Frontal cortex (tissue), 4 donors: ENCODE data around the gene CMTM5. TPM values are rescaled to one million over a fixed set of nuclear protein-coding genes. Genes with fewer than 3 reads are reported as not detected.
"Not testable (repeated sequence)": the region's sequence is repeated elsewhere in the genome, so short reads cannot be mapped to it uniquely, and the experiment has no call there.

Source experiments
- DNase-seq, 2 donors: peaks; one replicate each; pipeline ENCODE4 v3.0.0; 2012; ENCODE audit warnings: low spot score in 2 of 2
- FAIRE-seq: peaks from 2 replicates; lab custom pipeline; 2012; peaks lifted over from hg19 to GRCh38; lab: Jason Lieb, UNC
- total RNA-seq: library from RNA; depleted of rRNA; stranded (reverse); fragments of >200 nt; gene quantifications from one replicate; pipeline ENCODE4 v1.2.3, GENCODE V29; 2014
- donor health status: control.
- donor health status: control.
- donor health status: control.

The CMTM5 gene
- total RNA-seq, 1 donor from 2014 or later: 1.6 TPM

DNA sequence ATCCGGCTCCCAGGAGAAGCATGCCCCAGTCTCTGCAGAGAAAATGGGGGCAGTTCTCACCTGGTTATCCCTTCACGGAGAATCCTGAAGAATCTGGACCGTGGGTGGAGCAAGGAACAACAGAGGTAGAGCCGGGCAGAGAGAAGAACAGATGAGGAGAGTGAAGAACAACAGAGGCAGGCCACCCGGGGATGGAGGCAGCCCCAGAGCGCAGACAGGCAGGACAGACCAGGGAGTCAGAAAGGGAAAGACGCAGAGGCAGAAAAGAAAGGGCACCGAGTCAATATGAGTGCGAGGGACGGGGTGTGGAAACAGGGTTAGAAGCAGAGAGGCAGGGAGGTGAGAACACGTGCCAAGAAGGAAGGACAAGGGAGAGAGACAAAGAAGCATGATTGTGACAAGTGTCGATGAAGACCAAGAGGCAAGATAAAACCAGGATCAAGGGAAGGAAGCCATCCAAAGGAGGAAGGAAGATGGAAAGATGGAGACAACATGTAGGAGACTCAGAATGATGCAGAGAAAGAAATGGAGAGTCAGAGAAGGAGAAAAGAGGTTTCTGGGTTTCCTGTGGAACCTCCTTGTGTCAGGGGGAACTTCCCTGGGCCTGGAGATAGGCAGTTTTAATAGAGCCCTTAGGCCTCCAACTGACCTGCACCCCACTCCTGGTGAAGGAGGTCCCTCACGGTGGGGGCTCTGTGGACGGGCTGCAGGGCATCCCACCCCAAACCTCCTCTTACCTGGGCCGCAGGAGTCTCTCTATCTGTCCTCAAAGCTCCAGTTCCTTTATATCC, 30.9 kb downstream of the CMTM5 start, which contains the start of gene MYH6:
Gene MYH6 (minus strand): TSS at position 758 of the 791 bp plus-strand sequence. CDS start 1,050 bp downstream, outside the sequence.
- DNase-seq (no peak), FAIRE-seq (no peak)

- no peak for DNase-seq
- FAIRE-seq: no peak
Measured at GRCh38 chr14:23408307-23408630, 31.4 kb downstream of the CMTM5 start.

GRCh38 chr14:23409475-23409874, 32.6 kb downstream of the CMTM5 start:
- no peak for DNase-seq
- FAIRE-seq: no peak

- no peak for DNase-seq
- no peak for FAIRE-seq
Measured at GRCh38 chr14:23409966-23410635, 33.3 kb downstream of the CMTM5 start.

- no peak for FAIRE-seq
- DNase-seq: no peak
Measured at GRCh38 chr14:23411563-23412525, 35.0 kb downstream of the CMTM5 start.

DNA sequence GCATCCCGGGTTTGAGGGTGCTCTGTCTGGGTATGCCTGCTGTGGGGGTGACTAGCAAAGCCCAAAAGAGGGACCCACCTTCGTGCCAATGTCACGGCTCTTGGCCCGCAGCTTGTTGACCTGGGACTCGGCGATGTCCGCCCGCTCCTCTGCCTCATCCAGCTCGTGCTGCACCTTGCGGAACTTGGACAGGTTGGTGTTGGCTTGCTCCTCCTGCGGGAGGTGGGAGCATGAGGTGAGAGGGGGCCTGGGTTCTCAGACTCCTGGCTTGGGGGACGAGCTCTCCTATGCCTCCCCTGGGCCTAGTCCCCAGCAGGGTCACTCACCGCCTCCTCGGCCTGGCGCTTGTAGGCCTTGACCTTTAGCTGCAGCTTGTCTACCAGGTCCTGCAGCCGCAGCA, 36.8 kb downstream of the CMTM5 start:
- no peak for DNase-seq
- FAIRE-seq: no peak

GRCh38 chr14:23414254-23414653, 37.4 kb downstream of the CMTM5 start:
- DNase-seq (no peak), FAIRE-seq (no peak)

- no peak for FAIRE-seq
Measured at GRCh38 chr14:23414906-23415820, 38.3 kb downstream of the CMTM5 start.

GRCh38 chr14:23415821-23416778, 39.3 kb downstream of the CMTM5 start:
- DNase-seq (no peak), FAIRE-seq (no peak)

More at GRCh38 chr14:23414906-23415820, 38.3 kb downstream of the CMTM5 start:
- no peak for DNase-seq

GRCh38 chr14:23416801-23417200, 40.0 kb downstream of the CMTM5 start:
- no peak for DNase-seq
- no peak for FAIRE-seq

DNA sequence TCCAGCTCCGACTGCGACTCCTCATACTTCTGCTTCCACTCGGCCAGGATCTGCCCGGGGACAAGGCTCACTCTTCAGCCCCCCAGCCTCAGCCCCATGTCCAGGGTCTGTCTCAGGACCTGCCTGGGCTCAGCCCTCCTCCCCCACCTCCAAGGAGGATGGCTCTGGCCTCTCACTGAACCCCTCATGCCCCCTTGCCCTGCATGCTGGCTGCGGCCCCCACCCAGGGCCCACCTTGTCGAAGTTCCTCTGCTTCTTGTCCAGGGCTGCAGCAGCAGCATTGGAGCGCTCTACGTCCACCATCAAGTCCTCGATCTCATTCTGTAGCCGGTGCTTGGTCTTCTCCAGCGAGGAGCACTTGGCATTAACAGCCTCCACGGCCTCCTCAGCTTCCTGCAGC, 40.4 kb downstream of the CMTM5 start:
- not testable (repeated sequence) for DNase-seq, FAIRE-seq

DNA sequence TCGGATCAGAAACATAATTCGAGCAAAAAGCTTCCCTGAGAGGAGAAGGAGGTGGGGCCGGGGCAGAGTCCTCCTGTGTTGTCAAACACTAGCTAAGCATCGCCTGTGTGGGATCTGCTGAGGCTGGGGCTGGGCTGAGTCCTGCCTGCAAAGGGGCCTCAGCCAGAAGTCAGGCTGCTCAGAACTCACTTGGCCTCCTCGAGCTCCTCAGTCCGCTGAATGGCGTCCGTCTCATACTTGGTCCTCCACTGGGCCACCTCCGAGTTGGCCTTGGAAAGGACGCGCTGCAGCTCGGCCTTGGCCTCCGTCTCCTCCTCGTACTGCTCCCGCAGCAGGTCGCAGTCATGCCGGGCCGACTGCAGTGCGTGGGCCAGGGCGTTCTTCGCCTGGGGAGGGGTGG, 41.2 kb downstream of the CMTM5 start:
- FAIRE-seq (no peak), DNase-seq (no peak)

GRCh38 chr14:23419646-23420045, 42.8 kb downstream of the CMTM5 start:
- not testable (repeated sequence) for FAIRE-seq, DNase-seq

GRCh38 chr14:23421594-23421993, 44.7 kb downstream of the CMTM5 start:
- no peak for DNase-seq
- FAIRE-seq: no peak

- FAIRE-seq (no peak), DNase-seq (no peak)
Measured at GRCh38 chr14:23423657-23424056, 46.8 kb downstream of the CMTM5 start.

GRCh38 chr14:23425169-23425568, 48.3 kb downstream of the CMTM5 start:
- no peak for FAIRE-seq
- DNase-seq: no peak

GRCh38 chr14:23425798-23426197, 49.0 kb downstream of the CMTM5 start:
- not testable (repeated sequence) for DNase-seq, FAIRE-seq
